OCI-LY7 (cell line): ENCODE results near the gene ZC3H12A.

Source experiments
- CTCF ChIP-seq: fragments of 200-600 bp; sonication (generic); conservative IDR thresholded peaks from 2 replicates; pipeline ENCODE4 v1.5.1; 2014; ENCODE audit warnings: mild to moderate bottlenecking, antibody characterized with exemption, low read length, moderate library complexity, mixed read lengths
- EZH2phosphoT487 ChIP-seq: fragments of 200-600 bp; sonication (generic); IDR thresholded peaks from 2 replicates; pipeline ENCODE4 v1.6.1; 2018; ENCODE audit warnings: low read depth, borderline replicate concordance, mild to moderate bottlenecking, mixed run types, antibody characterized with exemption, low read length, moderate library complexity, mixed read lengths

- TF ChIP-seq CTCF (no peak), EZH2phosphoT487 (no peak)
Measured at GRCh38 chr1:37515185-37516034, 41.0 kb downstream of the ZC3H12A start.
